ENCODE measurements around the gene ARGLU1. TPM values are rescaled to one million over a fixed set of nuclear protein-coding genes. Genes with fewer than 3 reads are reported as not detected.

ARGLU1 gene
- total RNA-seq, 1 donor from 2014 or later = 112 TPM

DNA sequence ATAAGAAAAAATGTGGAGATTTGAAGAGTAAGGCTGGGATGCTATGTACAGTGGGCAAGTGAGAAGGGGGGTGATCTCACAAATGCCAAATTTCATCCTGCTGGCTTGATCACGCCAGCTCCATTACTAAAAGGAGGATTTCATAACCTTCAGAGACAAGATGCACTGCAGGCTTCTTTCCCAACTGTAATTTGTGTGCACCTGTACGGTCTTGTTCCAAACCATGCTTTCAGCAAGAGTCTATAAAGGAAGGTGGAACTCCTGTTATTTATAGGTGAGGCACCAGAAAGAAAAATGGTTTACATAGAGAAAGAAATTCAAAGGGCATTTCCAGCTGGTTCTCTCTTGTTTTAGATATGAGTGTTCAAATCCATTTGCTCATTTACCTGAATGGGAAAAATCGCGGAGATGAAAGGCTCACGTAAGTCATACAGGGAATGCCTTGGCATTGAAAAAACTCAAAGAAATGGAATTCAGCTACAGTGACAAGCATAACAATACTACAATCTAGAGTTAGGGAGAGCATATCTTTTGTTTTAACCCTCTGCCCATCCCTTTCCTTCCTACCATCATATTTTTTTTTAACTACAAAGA is 45.7 kb downstream of the ARGLU1 start:
- Mint-ChIP-seq H3K9me3 (no peaks in the 10 kb centered on the region), H3K4me3 (no peak overlapping the region), H3K27ac (no peak overlapping the region), H3K36me3 (ENCODE audit: low read depth) (no peaks in the 10 kb centered on the region), H3K27me3 (peaks cover 29% of the 10 kb centered on the region), H3K4me1 (no peaks in the 10 kb centered on the region)
- ATAC-seq (ENCODE audit: low read depth) (no peak), DNase-seq (no peak)
- ChIA-PET POLR2A (no interaction called here), CTCF (no interaction called here)
- intact Hi-C loops (cut with micrococcal nuclease) = no loop called here
- TF ChIP-seq, protein P1, sequence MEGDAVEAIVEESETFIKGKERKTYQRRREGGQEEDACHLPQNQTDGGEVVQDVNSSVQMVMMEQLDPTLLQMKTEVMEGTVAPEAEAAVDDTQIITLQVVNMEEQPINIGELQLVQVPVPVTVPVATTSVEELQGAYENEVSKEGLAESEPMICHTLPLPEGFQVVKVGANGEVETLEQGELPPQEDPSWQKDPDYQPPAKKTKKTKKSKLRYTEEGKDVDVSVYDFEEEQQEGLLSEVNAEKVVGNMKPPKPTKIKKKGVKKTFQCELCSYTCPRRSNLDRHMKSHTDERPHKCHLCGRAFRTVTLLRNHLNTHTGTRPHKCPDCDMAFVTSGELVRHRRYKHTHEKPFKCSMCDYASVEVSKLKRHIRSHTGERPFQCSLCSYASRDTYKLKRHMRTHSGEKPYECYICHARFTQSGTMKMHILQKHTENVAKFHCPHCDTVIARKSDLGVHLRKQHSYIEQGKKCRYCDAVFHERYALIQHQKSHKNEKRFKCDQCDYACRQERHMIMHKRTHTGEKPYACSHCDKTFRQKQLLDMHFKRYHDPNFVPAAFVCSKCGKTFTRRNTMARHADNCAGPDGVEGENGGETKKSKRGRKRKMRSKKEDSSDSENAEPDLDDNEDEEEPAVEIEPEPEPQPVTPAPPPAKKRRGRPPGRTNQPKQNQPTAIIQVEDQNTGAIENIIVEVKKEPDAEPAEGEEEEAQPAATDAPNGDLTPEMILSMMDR (IDR thresholded peaks at IDR 0.05) = no peak

DNA sequence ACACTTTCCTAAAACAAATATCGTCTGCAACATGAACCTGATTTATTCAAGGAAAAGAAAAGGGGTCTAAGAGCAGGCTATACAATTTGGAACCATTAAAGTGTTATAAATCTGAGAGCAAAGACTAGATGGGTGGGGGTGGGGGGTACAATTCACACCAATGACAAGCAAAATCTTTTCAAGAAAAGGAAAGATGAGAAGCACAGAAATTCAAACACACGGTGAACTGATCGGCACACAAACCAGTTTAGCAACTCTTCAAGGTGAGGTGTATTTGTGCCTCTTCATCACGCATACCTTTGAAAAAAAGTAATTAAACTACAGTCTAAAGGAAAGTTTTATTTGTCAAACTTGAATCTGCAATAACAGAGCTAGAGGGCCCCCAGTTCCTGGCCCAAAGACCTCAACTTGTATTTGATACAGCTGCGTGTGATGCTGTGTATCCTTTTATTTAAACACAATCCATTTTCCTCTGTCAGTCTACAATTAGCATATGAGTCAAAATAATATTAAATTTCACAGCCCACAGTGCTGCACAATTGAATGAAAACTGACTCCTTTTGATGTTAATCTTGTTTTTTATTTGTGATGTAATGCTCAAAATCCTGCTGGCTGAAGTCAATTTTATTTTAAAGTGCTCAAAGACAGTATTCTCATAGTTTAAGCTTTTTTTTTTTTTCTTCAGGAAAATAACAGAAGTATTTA is 46.7 kb downstream of the ARGLU1 start:
- Mint-ChIP-seq H3K36me3 (ENCODE audit: low read depth) (no peaks in the 10 kb centered on the region), H3K27ac (no peak overlapping the region), H3K4me3 (no peak overlapping the region), H3K27me3 (peaks cover 28% of the 10 kb centered on the region), H3K9me3 (no peaks in the 10 kb centered on the region), H3K4me1 (no peaks in the 10 kb centered on the region)
- ChIA-PET POLR2A (interaction anchor here (0.6 kb wide), 1 partner anchor 709 kb away, joined by 5 read pairs; no protein-coding TSS in a partner anchor), CTCF (no interaction called here)
- TF ChIP-seq, protein P1 (IDR thresholded peaks at IDR 0.05) = no peak
- ATAC-seq (ENCODE audit: low read depth) (no peak), DNase-seq (no peak)
- intact Hi-C loops (cut with micrococcal nuclease) = no loop called here

DNA sequence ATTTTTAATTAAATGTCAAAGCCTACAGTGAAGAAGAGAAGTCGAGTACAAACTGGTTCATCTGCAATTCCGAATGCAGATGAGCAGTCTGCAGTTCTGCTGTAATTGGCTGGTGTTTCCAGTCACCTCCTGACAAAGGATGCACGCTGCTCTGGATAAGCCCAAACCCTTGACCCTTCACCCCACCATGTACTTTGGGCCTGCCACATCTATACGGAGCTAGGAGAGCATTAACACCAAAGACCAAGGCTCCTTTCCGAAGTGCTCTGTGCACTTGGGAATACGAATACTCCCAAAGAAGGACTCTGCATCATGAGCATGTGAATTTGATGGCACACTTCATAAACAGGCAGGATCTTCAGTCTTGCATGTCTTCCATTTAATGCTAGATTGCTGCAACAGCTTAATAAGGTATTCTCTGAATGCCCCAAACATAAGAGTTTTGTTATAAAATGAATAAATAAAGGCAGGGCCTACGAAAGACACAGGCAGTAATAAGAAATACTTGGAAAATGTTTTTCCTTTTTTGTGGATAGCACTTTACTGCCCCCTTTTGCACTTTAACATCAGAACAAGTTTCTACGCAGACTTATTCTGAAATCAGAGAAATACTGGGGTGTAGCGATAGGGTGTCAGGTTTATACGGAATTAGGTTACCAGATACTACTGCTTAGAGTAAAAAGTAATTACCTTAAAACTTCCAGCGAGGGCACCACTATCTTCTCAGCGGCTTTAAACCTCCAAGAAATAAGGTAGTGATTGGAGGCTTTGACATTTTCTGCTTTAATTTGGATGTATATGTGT is 47.5 kb downstream of the ARGLU1 start:
- Mint-ChIP-seq H3K4me3 (no peak overlapping the region), H3K27ac (no peak overlapping the region), H3K36me3 (ENCODE audit: low read depth) (no peaks in the 10 kb centered on the region), H3K4me1 (no peaks in the 10 kb centered on the region), H3K27me3 (peaks cover 29% of the 10 kb centered on the region), H3K9me3 (no peaks in the 10 kb centered on the region)
- CTCF ChIA-PET = no interaction called here
- ATAC-seq (ENCODE audit: low read depth) (no peak), DNase-seq (no peak)
- POLR2A ChIA-PET = no interaction called here
- intact Hi-C loops (cut with micrococcal nuclease) = no loop called here
- TF ChIP-seq, protein P1 (IDR thresholded peaks at IDR 0.05) = no peak

DNA sequence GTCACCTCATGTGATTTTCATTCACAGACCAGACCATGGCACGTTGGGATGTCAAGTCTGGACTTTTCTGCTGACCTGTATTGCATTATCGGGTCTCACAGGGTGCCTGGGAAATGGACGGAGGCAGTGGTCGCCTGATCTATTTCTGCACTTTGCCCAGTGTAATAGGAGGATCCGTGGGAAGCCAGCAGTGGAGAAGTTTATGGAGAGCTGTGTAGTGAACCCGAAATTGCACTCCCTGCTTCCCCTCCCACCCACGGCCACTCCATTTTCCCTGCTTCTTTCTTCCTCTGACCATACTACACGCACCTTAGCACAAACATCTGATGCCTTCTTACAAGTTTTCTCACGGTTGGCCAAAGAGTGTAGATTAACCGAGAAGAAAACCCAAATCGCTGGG is 49.4 kb downstream of the ARGLU1 start:
- no peak overlapping the region for H3K27ac Mint-ChIP-seq
- no peak for ATAC-seq (ENCODE audit: low read depth)
- H3K27me3 Mint-ChIP-seq = peaks cover 22% of the 10 kb centered on the region
- ChIA-PET POLR2A (no interaction called here), CTCF (no interaction called here)
- H3K4me1 Mint-ChIP-seq = no peaks in the 10 kb centered on the region
- TF ChIP-seq, protein P1 (IDR thresholded peaks at IDR 0.05) = no peak
- intact Hi-C loops (cut with micrococcal nuclease) = no loop called here
- H3K4me3 Mint-ChIP-seq = no peak overlapping the region
- DNase-seq = no peak
- H3K36me3 Mint-ChIP-seq (ENCODE audit: low read depth) = no peaks in the 10 kb centered on the region
- H3K9me3 Mint-ChIP-seq = no peaks in the 10 kb centered on the region

Measured in activated B cell treated with CpG ODN at 0.5 μM for 24 hours (primary cell).